HG03575 (cell line): ENCODE measurements around the gene MAG.

Source experiments
- ATAC-seq: cut with Tn5 transposase; IDR thresholded peaks from one replicate; pipeline ENCODE4 v1.9.1; 2021; ENCODE audit not compliant: unreplicated experiment, insufficient number of reproducible peaks, low FRiP score; ENCODE audit errors: extremely low read depth

MAG gene

GRCh38 chr19:35264268-35265125 is 27.5 kb upstream of the MAG start:
- ATAC-seq: no peak

GRCh38 chr19:35265126-35265899 is 26.6 kb upstream of the MAG start:
- no peak for ATAC-seq

GRCh38 chr19:35265900-35266519 is 26.0 kb upstream of the MAG start:
- no peak for ATAC-seq

GRCh38 chr19:35266520-35267352 is 25.2 kb upstream of the MAG start:
- ATAC-seq: no peak

GRCh38 chr19:35267353-35267817 is 24.6 kb upstream of the MAG start:
- ATAC-seq: no peak

GRCh38 chr19:35267818-35268535 is 24.0 kb upstream of the MAG start:
- ATAC-seq: no peak

GRCh38 chr19:35268536-35269437 is 23.2 kb upstream of the MAG start, which contains the start of gene USF2:
TSS of gene USF2 (plus strand) at chr19:35268962. CDS start at chr19:35269102, 140 bp downstream.
- ATAC-seq: no peak

- ATAC-seq: no peak
These were observed 22.4 kb upstream of the MAG start for GRCh38 chr19:35269438-35270117.

- no peak for ATAC-seq
These were observed 21.6 kb upstream of the MAG start for GRCh38 chr19:35270381-35270811.

- ATAC-seq: no peak
These were observed 20.4 kb upstream of the MAG start for GRCh38 chr19:35271546-35271945.

- ATAC-seq: no peak
These were observed 19.7 kb upstream of the MAG start for GRCh38 chr19:35272122-35272719.

- no peak for ATAC-seq
These were observed 18.9 kb upstream of the MAG start for GRCh38 chr19:35272954-35273649.

- ATAC-seq: no peak
These were observed 18.2 kb upstream of the MAG start for GRCh38 chr19:35273686-35274259.

- ATAC-seq: no peak
These were observed 17.6 kb upstream of the MAG start for GRCh38 chr19:35274323-35274722.

- ATAC-seq: no peak
These were observed 15.2 kb upstream of the MAG start for GRCh38 chr19:35276706-35277281.
